ENCODE measurements around the gene NME8. TPM values are rescaled to one million over a fixed set of nuclear protein-coding genes. Genes with fewer than 3 reads are reported as not detected.

The NME8 gene
- total RNA-seq, 1 donor, result 0.27 TPM

- no peak for DNase-seq (ENCODE audit: low read depth in 2 of 3, low spot score in 2 of 3)
Measured at GRCh38 chr7:37894671-37895070, 46.3 kb downstream of the NME8 start.

- DNase-seq (ENCODE audit: low read depth in 2 of 3, low spot score in 2 of 3), result no peak
Measured at GRCh38 chr7:37899712-37900247, 51.4 kb downstream of the NME8 start.

GRCh38 chr7:37901236-37901827 is 52.9 kb downstream of the NME8 start:
- DNase-seq (ENCODE audit: low read depth in 2 of 3, low spot score in 2 of 3), result peak in 2 of 3 donors; percentile 49 to 73

GRCh38 chr7:37901890-37902524 is 53.6 kb downstream of the NME8 start:
- DNase-seq (ENCODE audit: low read depth in 2 of 3, low spot score in 2 of 3), result no peak

- DNase-seq (ENCODE audit: low read depth in 2 of 3, low spot score in 2 of 3), result no peak
Measured at GRCh38 chr7:37908221-37908788, 59.9 kb downstream of the NME8 start.

GRCh38 chr7:37912756-37913155 is 64.4 kb downstream of the NME8 start:
- DNase-seq (ENCODE audit: low read depth in 2 of 3, low spot score in 2 of 3), result no peak

- DNase-seq (ENCODE audit: low read depth in 2 of 3, low spot score in 2 of 3), result peak in 1 of 3 donors; percentile 60
Measured at GRCh38 chr7:37915438-37915837, 67.0 kb downstream of the NME8 start.

- peak in 1 of 3 donors; percentile 40 for DNase-seq (ENCODE audit: low read depth in 2 of 3, low spot score in 2 of 3)
Measured at GRCh38 chr7:37916017-37916672, 67.7 kb downstream of the NME8 start.

GRCh38 chr7:37916673-37917660 is 68.6 kb downstream of the NME8 start, which contains the start of gene SFRP4:
SFRP4 (minus strand) TSS chr7:37916817; CDS start chr7:37916537, 280 bp downstream.
- DNase-seq (ENCODE audit: low read depth in 2 of 3, low spot score in 2 of 3), result peak in 2 of 3 donors; percentile 56 to 68

GRCh38 chr7:37918526-37918925 is 70.1 kb downstream of the NME8 start:
- no peak for DNase-seq (ENCODE audit: low read depth in 2 of 3, low spot score in 2 of 3)

GRCh38 chr7:37920305-37920848 is 72.0 kb downstream of the NME8 start, which contains the start of gene EPDR1:
EPDR1 (plus strand) TSS chr7:37920640; CDS start chr7:37920940, 300 bp downstream.
- DNase-seq (ENCODE audit: low read depth in 2 of 3, low spot score in 2 of 3), result peak in 2 of 3 donors; percentile 79 to 87

GRCh38 chr7:37920849-37921805 is 72.7 kb downstream of the NME8 start:
- DNase-seq (ENCODE audit: low read depth in 2 of 3, low spot score in 2 of 3), result peak in 2 of 3 donors; percentile 81 to 87

- no peak for DNase-seq (ENCODE audit: low read depth in 2 of 3, low spot score in 2 of 3)
Measured at GRCh38 chr7:37921876-37922275, 73.5 kb downstream of the NME8 start.

GRCh38 chr7:37923996-37924395 is 75.6 kb downstream of the NME8 start:
- DNase-seq (ENCODE audit: low read depth in 2 of 3, low spot score in 2 of 3), result no peak

- no peak for DNase-seq (ENCODE audit: low read depth in 2 of 3, low spot score in 2 of 3)
Measured at GRCh38 chr7:37924491-37925041, 76.2 kb downstream of the NME8 start.

- no peak for DNase-seq (ENCODE audit: low read depth in 2 of 3, low spot score in 2 of 3)
Measured at GRCh38 chr7:37925620-37926019, 77.2 kb downstream of the NME8 start.

- no peak for DNase-seq (ENCODE audit: low read depth in 2 of 3, low spot score in 2 of 3)
Measured at GRCh38 chr7:37927773-37928444, 79.5 kb downstream of the NME8 start.

- no peak for DNase-seq (ENCODE audit: low read depth in 2 of 3, low spot score in 2 of 3)
Measured at GRCh38 chr7:37928878-37929277, 80.5 kb downstream of the NME8 start.
